ENCODE results near the gene THRAP3.
"Not testable (repeated sequence)": the region's sequence is repeated elsewhere in the genome, so short reads cannot be mapped to it uniquely, and the experiment has no call there.

Gene THRAP3

DNA sequence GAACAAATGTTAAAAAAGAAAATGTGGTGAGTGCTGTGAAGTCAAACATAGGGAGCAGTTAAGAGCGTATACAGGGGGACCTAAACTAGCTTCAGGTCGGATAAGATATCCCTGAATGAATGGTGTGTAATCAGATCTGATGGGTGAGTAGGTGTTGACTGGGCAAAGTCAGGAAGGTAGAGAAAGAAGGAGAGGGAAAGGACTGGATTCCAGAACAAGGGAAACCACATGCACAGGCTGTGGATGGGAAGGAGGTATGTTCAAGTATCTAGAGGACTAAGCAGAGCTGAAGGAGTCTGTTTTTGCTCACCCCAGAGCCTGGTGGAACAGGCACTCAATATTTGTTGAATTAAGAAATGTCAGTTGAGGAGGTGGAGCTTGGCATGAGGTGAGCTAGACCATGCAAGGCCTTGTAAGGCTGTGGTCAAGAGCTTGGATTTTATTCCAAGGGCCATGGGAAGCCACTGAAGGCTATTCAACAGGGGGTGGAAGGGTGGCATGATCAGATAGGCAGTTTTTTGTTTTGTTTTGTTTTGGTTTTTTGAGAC, 40.9 kb upstream of the THRAP3 start:
- no peak for TF ChIP-seq CTCF (IDR thresholded peaks at IDR 0.05; ENCODE audit: poor library complexity, severe bottlenecking)
- Histone ChIP-seq H3K4me3 (ENCODE audit: severe bottlenecking) (no peak overlapping the region), H3K36me3 (ENCODE audit: low read depth) (peaks cover 35% of the 10 kb centered on the region), H3K27me3 (ENCODE audit: insufficient read depth, poor library complexity, severe bottlenecking) (no peaks in the 10 kb centered on the region), H3K27ac (ENCODE audit: poor library complexity, severe bottlenecking) (peak overlapping the region; percentile 26), H3K4me1 (ENCODE audit: insufficient read depth, poor library complexity, severe bottlenecking) (peaks cover 5% of the 10 kb centered on the region), H3K9me3 (ENCODE audit: severe bottlenecking) (no peaks in the 10 kb centered on the region)
- DNase-seq (ENCODE audit: low spot score), result no peak
- peak; percentile 5; the same call in 1 of the 3 replicates for ATAC-seq (ENCODE audit: low read depth)

DNA sequence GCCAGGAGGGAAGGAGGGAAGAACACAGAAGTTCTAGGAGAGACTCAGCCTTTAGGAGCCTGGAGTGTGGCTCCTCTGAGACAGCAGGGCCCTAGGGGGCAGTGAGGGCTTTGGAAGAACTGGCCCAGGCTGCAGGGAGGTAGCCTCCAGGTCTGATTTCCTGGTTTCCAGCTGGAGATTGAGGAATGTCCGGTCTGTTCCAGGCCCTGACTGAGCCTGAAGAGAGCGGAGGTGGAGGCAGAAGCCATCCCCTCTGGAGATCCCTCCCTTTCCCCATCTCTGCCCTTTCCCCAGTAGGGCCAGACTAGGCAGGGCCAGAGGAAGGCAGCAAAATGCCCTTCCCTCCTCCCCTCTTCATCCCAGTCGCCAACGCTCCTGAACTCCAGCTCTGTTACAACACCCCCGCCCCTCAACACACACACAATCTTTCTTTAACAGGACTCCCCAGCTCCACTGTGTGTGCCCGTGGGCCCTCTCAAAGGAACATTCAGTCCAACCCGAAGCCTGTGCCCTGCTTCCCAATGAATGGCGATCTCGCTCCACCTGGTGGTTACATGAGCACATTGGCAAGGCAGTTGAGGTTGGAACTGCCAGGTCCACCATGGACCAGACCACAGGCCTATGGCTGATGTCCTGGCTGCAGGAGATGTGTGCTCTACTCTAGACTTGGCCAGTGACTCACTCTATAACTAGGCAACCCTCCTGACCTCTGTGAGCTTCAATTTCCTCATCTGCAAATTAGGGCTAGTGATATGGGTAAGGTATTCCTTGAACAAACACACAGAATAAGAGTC, 36.2 kb upstream of the THRAP3 start:
- Histone ChIP-seq H3K4me3 (ENCODE audit: severe bottlenecking) (no peak overlapping the region), H3K27ac (ENCODE audit: poor library complexity, severe bottlenecking) (peak overlapping the region; percentile 70), H3K27me3 (ENCODE audit: insufficient read depth, poor library complexity, severe bottlenecking) (no peaks in the 10 kb centered on the region), H3K9me3 (ENCODE audit: severe bottlenecking) (no peaks in the 10 kb centered on the region), H3K4me1 (ENCODE audit: insufficient read depth, poor library complexity, severe bottlenecking) (peaks cover 5% of the 10 kb centered on the region), H3K36me3 (ENCODE audit: low read depth) (no peaks in the 10 kb centered on the region)
- ATAC-seq (ENCODE audit: low read depth), result peak; percentile 87
- TF ChIP-seq CTCF (IDR thresholded peaks at IDR 0.05; ENCODE audit: poor library complexity, severe bottlenecking), result peak; percentile 93
- peak; percentile 86 for DNase-seq (ENCODE audit: low spot score)

GRCh38 chr1:36196805-36197204, 27.4 kb upstream of the THRAP3 start:
- H3K4me3 ChIP-seq (ENCODE audit: severe bottlenecking); H3K27me3 ChIP-seq (ENCODE audit: insufficient read depth, poor library complexity, severe bottlenecking); DNase-seq (ENCODE audit: low spot score); H3K4me1 ChIP-seq (ENCODE audit: insufficient read depth, poor library complexity, severe bottlenecking); H3K36me3 ChIP-seq (ENCODE audit: low read depth); ATAC-seq (ENCODE audit: low read depth); H3K27ac ChIP-seq (ENCODE audit: poor library complexity, severe bottlenecking); H3K9me3 ChIP-seq (ENCODE audit: severe bottlenecking): not testable (repeated sequence)

GRCh38 chr1:36198641-36199040, 25.6 kb upstream of the THRAP3 start:
- Histone ChIP-seq H3K27ac (ENCODE audit: poor library complexity, severe bottlenecking) (no peak overlapping the region), H3K9me3 (ENCODE audit: severe bottlenecking) (no peaks in the 10 kb centered on the region), H3K4me3 (ENCODE audit: severe bottlenecking) (no peak overlapping the region), H3K4me1 (ENCODE audit: insufficient read depth, poor library complexity, severe bottlenecking) (no peaks in the 10 kb centered on the region), H3K27me3 (ENCODE audit: insufficient read depth, poor library complexity, severe bottlenecking) (no peaks in the 10 kb centered on the region), H3K36me3 (ENCODE audit: low read depth) (no peaks in the 10 kb centered on the region)
- DNase-seq (ENCODE audit: low spot score), result no peak
- no peak for TF ChIP-seq CTCF (IDR thresholded peaks at IDR 0.05; ENCODE audit: poor library complexity, severe bottlenecking)
- ATAC-seq (ENCODE audit: low read depth), result no peak

GRCh38 chr1:36199934-36200741, 24.1 kb upstream of the THRAP3 start:
- Histone ChIP-seq H3K4me1 (ENCODE audit: insufficient read depth, poor library complexity, severe bottlenecking) (no peaks in the 10 kb centered on the region), H3K9me3 (ENCODE audit: severe bottlenecking) (no peaks in the 10 kb centered on the region), H3K36me3 (ENCODE audit: low read depth) (no peaks in the 10 kb centered on the region), H3K27me3 (ENCODE audit: insufficient read depth, poor library complexity, severe bottlenecking) (no peaks in the 10 kb centered on the region), H3K4me3 (ENCODE audit: severe bottlenecking) (no peak overlapping the region), H3K27ac (ENCODE audit: poor library complexity, severe bottlenecking) (peak overlapping the region; percentile 11)
- no peak for TF ChIP-seq CTCF (IDR thresholded peaks at IDR 0.05; ENCODE audit: poor library complexity, severe bottlenecking)
- DNase-seq (ENCODE audit: low spot score) (no peak), ATAC-seq (ENCODE audit: low read depth) (peak; percentile 75)
